Lower leg skin (tissue), 3 donors: ENCODE results near the gene DSCAML1.

ENCODE experiments used
- CTCF ChIP-seq, 3 donors: fragments of 450-650 bp; IDR thresholded peaks; one replicate each; pipeline ENCODE4 v1.5.1; 2016; ENCODE audit warnings: antibody characterized with exemption in 3 of 3, mild to moderate bottlenecking in 3 of 3, moderate library complexity in 2 of 3
- POLR2A ChIP-seq, 2 donors: fragments of 450-650 bp; IDR thresholded peaks; one replicate each; pipeline ENCODE4 v1.6.1; 2016 to 2017; ENCODE audit warnings: antibody characterized with exemption in 2 of 2, mild to moderate bottlenecking in 1 of 2, moderate library complexity in 1 of 2

DNA sequence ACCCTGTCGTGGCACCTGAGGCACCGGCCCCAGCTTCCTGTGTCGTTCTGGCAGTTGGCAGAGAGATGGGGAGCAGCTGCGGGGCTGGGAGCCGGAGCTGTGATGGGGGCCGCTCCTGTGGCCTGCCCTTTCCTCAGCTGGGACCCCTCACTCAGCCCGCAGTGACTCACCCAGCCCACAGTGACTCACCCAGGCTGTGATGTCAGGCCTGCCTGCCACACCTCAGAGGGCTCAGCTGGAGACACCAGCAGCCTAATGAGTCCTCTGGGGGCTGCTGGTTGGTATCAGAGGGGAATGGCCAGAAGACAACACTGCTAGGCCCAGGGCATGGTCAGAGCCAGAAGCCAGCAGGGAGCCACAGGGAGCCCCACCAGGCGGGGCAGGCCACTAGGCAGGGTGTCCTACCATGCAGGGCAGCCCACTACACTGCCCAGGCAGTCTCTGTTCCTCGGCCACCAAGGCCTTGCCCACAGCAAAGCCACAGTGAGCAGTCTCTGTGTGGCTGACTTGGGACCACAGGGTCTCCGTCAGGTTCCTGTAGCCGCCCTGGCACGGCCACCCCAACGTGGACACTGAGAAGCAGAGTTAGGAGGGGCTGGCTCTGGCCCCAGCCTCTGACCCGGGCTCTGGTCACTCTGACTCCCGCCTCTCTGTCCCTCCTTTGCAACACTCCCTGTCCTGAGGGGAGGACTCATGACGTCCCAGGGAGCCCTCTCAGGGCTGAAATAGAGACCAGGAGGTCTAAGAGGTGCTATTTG, 31.8 kb upstream of the DSCAML1 start:
- TF ChIP-seq POLR2A (IDR thresholded peaks at IDR 0.05) (no peak), CTCF (IDR thresholded peaks at IDR 0.05) (no peak)
